Loucy (cell line): Measurements from ENCODE around the gene FOXJ3.

ENCODE experiments used
- CTCF ChIP-seq: fragments of 200-600 bp; sonication (generic); conservative IDR thresholded peaks from 2 replicates; pipeline ENCODE4 v1.5.1; 2014; ENCODE audit warnings: mild to moderate bottlenecking, antibody characterized with exemption, low read length
- EZH2phosphoT487 ChIP-seq: fragments of 200-600 bp; IDR thresholded peaks from 2 replicates; pipeline ENCODE4 v1.6.1; 2018; ENCODE audit warnings: antibody characterized with exemption, mild to moderate bottlenecking, moderate library complexity, borderline replicate concordance

- no peak for TF ChIP-seq CTCF
- TF ChIP-seq EZH2phosphoT487: no peak
Measured at GRCh38 chr1:42321731-42322130, 13.3 kb downstream of the FOXJ3 start.
